IgD-negative memory B cell (primary cell): ENCODE measurements around the gene MCF2L. TPM values are rescaled to one million over a fixed set of nuclear protein-coding genes. Genes with fewer than 3 reads are reported as not detected.

ENCODE experiments used
- H3K27ac Mint-ChIP-seq, 3 donors: one replicate each; pipeline ENCODE4 v1.8.0; 2020 to 2022; ENCODE audit warnings: mild to moderate bottlenecking in 3 of 3, mixed read lengths in 3 of 3, moderate library complexity in 1 of 3
- H3K27me3 Mint-ChIP-seq: one replicate; pipeline ENCODE4 v1.8.0; 2021; ENCODE audit warnings: mixed read lengths
- H3K36me3 Mint-ChIP-seq: one replicate; pipeline ENCODE4 v1.8.0; 2020; ENCODE audit warnings: mild to moderate bottlenecking, mixed read lengths
- H3K4me1 Mint-ChIP-seq, 3 donors: one replicate each; pipeline ENCODE4 v1.8.0; 2020 to 2022; ENCODE audit warnings: mixed read lengths in 3 of 3, mild to moderate bottlenecking in 1 of 3
- H3K4me3 Mint-ChIP-seq, 4 donors: one replicate each; pipeline ENCODE4 v1.8.0; 2020 to 2022; ENCODE audit warnings: mild to moderate bottlenecking in 4 of 4, mixed read lengths in 4 of 4, moderate library complexity in 3 of 4
- H3K9me3 Mint-ChIP-seq, 3 donors: one replicate each; pipeline ENCODE4 v1.8.0; 2020 to 2021; ENCODE audit warnings: mixed read lengths in 3 of 3, mild to moderate bottlenecking in 1 of 3
- polyA plus RNA-seq: library from polyadenylated mRNA; unstranded; fragments of 300-500 nt; fragmentation: Illumina TruSeq; gene quantifications from one replicate; pipeline ENCODE4 v1.2.3, GENCODE V29; 2021

MCF2L gene
- polyA plus RNA-seq, 1 donor from 2014 or later, result 1.7 TPM

DNA sequence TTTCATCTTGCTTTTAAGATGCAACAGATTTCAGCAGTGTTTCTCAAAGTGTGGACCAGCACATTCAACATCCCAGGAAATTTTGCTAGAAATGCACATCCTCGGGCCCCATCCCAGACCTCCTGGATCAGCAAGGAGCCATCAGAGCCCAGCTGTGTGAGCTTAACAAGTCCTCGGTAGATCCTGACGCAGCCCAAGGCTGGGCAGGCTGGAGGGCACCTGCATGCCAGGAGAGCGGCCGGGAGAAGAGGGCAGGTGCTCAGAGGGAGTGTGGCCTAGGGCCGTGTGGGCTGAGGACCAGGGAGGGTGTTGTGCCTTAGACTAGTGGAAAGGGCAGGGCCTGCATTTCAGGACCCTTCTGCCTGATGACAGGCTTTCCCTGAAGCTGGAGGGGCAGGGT, 2.2 kb upstream of the MCF2L start:
- Mint-ChIP-seq H3K27me3 (peaks cover 23% of the 10 kb centered on the region), H3K4me3 (peak overlapping the region in 2 of 4 donors; percentile 64 to 77), H3K4me1 (peaks cover 10 to 16% (median 11%) of the 10 kb centered on the region in 3 donors), H3K36me3 (no peaks in the 10 kb centered on the region), H3K9me3 (peaks cover 0 to 2% (median 0%) of the 10 kb centered on the region in 3 donors), H3K27ac (peak overlapping the region in 1 of 3 donors; percentile 90)

DNA sequence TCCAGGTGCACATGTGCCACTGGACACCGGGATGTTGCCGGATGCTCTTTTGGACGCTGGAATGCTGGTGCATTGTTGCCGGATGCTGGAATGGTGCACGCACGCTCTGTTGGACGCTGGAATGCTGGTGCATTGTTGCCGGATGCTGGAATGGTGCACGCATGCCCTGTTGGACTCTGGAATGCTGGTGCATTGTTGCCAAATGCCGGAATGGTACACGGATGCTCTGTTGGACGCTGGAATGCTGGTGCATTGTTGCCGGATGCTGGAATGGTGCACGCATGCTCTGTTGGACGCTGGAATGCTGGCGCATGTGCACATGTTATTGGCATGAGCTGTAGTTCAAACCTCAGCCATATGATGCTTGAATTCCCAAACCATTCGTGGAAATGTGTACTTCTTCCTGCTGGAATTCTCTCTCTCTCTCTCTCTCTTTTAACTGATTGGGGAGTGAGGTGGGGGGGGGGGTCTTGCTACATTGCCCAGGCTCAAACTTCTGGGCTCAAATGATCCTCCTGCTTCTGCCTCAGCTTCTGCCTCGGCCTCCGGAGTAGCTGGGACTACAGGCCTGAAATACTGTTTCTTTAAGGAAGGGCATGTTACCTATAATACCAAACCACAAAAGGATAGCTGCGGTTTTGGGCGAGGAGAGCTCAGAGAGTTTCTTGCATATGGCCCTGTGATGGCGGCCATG, 1.2 kb upstream of the MCF2L start:
- H3K27ac Mint-ChIP-seq, result no peak overlapping the region
- H3K4me1 Mint-ChIP-seq, result peaks cover 10 to 16% (median 11%) of the 10 kb centered on the region in 3 donors
- peak overlapping the region; percentile 77 to 88 (median 83) for H3K4me3 Mint-ChIP-seq
- peaks cover 0 to 5% (median 0%) of the 10 kb centered on the region in 3 donors for H3K9me3 Mint-ChIP-seq
- no peaks in the 10 kb centered on the region for H3K36me3 Mint-ChIP-seq
- peaks cover 23% of the 10 kb centered on the region for H3K27me3 Mint-ChIP-seq

DNA sequence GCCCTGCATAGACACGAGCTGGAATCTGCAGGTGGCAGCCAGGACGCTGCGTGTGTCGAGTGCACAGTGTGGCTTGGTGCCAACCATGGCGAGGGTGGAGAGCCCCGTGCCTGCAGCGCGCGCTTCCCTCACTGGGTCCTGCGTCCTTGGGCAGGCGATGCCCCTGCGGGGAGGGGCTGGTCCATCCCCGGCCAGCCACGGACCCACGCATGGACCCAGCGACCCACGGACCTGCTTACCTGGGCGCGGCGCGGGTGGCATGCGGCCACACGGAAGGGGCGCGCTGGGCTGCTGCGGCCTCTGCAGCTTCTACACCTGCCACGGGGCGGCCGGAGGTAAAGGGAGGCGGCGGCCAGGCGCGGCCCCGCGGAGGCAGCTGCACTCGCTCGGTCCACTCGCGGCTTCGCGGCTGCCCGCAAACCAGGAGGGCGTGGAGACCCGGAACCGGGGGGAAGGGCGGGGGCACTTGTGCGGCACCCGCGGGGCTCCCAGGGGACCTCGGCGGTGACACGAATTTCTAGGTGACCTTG, 569 bp upstream of the MCF2L start:
- Mint-ChIP-seq H3K4me1 (peaks cover 10 to 16% (median 11%) of the 10 kb centered on the region in 3 donors), H3K4me3 (peak overlapping the region; percentile 77 to 88 (median 83)), H3K27me3 (peaks cover 21% of the 10 kb centered on the region), H3K9me3 (peaks cover 0 to 5% (median 0%) of the 10 kb centered on the region in 3 donors), H3K27ac (no peak overlapping the region), H3K36me3 (no peaks in the 10 kb centered on the region)

DNA sequence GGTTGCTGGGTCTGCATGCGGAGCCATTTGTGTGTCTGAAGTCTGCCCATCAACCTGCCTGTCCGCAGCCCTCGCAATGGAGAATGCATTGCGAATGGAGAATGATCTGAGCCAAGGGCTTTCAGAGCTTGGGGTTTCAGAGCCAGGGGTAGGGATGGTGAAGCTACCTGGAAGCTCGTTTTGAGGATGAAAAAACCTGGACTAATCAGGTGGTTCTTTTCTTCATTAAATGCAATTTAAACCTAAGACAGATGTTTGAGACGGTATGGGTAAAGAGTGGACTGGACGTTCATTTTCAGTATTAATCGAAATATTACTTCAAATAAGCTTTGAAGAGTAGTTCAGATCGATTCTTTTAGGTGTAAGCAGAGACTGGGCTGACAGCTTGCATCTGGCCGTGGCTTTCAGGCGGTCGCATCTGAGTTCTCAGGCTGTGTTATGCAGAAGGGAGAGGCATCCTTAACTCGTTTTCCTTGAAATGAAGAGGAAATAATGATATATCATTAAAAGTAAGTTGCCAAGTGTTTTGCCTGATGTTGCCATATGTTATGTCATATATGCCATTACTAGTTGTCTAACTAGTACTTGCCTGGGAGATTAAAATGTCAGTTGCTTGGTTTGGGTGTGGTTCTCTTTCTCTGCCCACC, 801 bp downstream of the MCF2L start:
- peaks cover 0 to 5% (median 0%) of the 10 kb centered on the region in 3 donors for H3K9me3 Mint-ChIP-seq
- peaks cover 10 to 16% (median 11%) of the 10 kb centered on the region in 3 donors for H3K4me1 Mint-ChIP-seq
- H3K27me3 Mint-ChIP-seq, result peaks cover 21% of the 10 kb centered on the region
- H3K27ac Mint-ChIP-seq, result peak overlapping the region in 2 of 3 donors; percentile 8 to 88
- peak overlapping the region; percentile 86 to 98 (median 88) for H3K4me3 Mint-ChIP-seq
- H3K36me3 Mint-ChIP-seq, result no peaks in the 10 kb centered on the region

DNA sequence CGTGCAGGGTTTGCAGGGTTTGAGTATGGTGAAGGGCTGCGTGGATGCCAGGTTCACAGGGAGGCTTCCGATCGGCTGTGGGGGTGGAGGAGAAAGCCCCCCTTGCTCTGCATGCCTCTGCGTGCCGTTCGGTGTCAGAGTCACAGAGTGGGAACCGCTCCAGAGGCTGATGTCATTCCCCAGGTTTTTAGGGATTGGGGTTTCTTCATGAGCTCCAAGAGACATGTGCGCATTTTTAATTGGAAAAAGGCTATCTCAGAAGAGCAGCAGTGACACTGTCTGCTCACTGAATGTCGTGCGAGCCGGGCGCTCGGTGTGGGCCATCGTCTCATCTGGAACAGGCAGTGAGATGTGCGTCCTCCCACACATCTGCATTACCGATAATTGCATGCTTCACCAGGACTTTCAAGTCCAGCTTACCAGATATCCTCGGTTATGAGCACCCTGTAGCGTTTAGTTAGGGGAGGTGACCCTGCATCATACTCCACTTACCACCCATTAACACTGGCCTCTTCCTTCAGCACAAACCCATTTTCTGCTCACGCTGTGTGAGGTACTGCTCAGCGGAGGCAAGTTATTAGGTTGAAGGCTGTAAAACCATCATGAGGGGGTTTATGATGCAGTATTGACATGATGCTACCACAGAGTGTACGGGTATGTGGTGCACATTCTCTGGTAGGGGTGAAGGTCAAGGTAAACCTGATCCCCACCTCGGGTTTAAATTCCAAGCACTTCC, 1.7 kb downstream of the MCF2L start:
- H3K4me1 Mint-ChIP-seq, result peaks cover 10 to 16% (median 11%) of the 10 kb centered on the region in 3 donors
- H3K36me3 Mint-ChIP-seq, result no peaks in the 10 kb centered on the region
- peak overlapping the region in 2 of 4 donors; percentile 37 to 86 for H3K4me3 Mint-ChIP-seq
- H3K9me3 Mint-ChIP-seq, result peaks cover 0 to 5% (median 0%) of the 10 kb centered on the region in 3 donors
- H3K27ac Mint-ChIP-seq, result no peak overlapping the region
- peaks cover 20% of the 10 kb centered on the region for H3K27me3 Mint-ChIP-seq

DNA sequence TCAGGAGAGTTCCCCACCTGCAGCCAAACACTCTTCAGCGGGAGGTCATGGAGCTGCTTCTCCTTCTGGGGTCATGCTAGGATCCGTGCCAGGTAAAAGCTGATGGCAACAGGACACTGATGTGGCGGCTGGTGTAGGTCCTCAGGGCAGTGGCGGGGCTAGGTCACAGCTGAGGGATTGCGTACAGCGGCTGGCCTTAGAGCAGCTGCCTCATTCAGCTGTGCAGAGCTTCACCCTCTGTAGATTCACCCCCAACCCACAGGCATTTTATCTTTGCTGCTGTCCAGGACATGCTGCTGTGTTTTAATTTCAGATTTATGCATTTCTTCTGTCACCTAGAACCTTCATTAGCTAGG, 2.3 kb downstream of the MCF2L start:
- Mint-ChIP-seq H3K27ac (no peak overlapping the region), H3K9me3 (peaks cover 0 to 5% (median 0%) of the 10 kb centered on the region in 3 donors), H3K27me3 (peaks cover 20% of the 10 kb centered on the region), H3K36me3 (no peaks in the 10 kb centered on the region), H3K4me3 (peak overlapping the region in 1 of 4 donors; percentile 62), H3K4me1 (peaks cover 10 to 14% (median 11%) of the 10 kb centered on the region in 3 donors)

DNA sequence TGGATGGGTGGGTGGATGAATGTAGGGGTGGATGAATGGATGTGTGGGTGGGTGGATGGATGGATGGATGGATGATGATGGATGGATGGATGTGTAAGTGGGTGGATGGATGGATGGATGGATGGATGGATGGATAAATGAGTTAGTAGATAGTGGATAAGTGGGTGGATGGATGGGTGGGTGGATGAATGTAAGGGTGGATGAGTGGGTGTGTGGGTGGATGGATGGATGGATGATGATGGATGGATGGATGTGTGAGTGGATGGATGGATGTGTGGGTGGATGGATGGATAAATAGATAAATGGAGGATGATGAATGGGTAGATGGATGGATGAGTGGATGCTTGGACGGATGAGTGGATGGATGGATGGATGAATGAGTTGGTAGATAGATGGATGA, 3.2 kb downstream of the MCF2L start:
- H3K9me3 Mint-ChIP-seq, result peaks cover 0 to 5% (median 0%) of the 10 kb centered on the region in 3 donors
- H3K4me1 Mint-ChIP-seq, result peaks cover 9 to 11% (median 11%) of the 10 kb centered on the region in 3 donors
- H3K27me3 Mint-ChIP-seq, result peaks cover 22% of the 10 kb centered on the region
- no peak overlapping the region for H3K27ac Mint-ChIP-seq
- no peaks in the 10 kb centered on the region for H3K36me3 Mint-ChIP-seq
- no peak overlapping the region for H3K4me3 Mint-ChIP-seq

DNA sequence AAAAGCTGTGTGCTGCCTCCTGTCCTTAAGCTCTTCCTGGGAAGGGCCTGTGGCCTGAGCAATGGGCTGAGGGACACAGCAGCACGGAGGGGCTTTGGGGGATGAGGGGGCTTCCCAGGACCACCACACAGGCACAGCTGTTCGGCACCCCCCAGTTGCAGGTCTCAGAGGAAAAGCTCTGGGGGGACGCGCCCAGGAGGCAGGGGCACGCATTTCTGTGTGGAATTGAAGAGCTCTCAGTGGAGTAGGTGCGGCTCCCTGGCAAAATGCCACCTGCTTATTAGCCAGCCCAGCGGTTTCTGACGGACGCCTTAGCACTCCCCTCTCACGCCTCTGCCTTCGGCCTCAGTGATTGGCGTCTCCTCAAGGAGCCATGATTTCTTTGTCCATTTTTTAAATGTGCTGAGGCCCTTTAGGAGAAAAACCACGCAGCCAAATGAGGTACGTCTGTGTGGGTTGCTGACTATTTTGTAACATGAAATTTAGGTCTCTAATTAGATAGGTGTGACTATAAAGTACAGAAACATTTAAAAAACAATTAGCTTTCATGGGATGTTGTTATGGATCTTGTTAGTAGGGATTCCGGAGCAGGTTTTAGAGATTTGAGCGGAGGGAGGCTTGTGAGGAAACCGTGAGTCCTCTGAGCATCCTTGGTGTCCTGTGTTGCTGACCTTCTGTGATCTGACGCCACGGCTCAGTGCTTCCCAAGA, 4.0 kb downstream of the MCF2L start:
- Mint-ChIP-seq H3K4me1 (peaks cover 8 to 11% (median 9%) of the 10 kb centered on the region in 3 donors), H3K36me3 (no peaks in the 10 kb centered on the region), H3K27ac (no peak overlapping the region), H3K27me3 (peaks cover 19% of the 10 kb centered on the region), H3K4me3 (no peak overlapping the region), H3K9me3 (peaks cover 0 to 5% (median 0%) of the 10 kb centered on the region in 3 donors)

DNA sequence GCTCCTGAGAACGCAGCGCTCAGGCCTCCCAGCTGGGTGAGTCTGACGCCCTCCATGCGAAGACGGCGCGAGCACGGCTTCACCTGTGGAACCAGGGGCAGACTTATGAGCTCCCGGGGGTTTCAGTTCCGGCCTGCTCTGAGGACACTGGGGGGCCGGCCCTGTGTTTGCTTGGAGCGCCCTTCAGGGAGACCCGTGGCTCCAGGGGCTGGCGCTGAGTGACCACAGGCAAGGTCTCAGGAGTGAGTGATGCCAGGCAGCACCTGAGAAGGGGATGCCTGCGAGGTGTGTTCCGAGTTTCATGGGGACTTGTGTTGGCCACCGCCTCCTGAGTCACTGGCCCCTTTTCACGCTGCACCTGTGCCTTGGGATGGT, 4.5 kb downstream of the MCF2L start:
- Mint-ChIP-seq H3K4me3 (no peak overlapping the region), H3K27ac (no peak overlapping the region), H3K36me3 (no peaks in the 10 kb centered on the region), H3K4me1 (peaks cover 8 to 11% (median 9%) of the 10 kb centered on the region in 3 donors), H3K9me3 (peaks cover 0 to 5% (median 0%) of the 10 kb centered on the region in 3 donors), H3K27me3 (peaks cover 18% of the 10 kb centered on the region)

DNA sequence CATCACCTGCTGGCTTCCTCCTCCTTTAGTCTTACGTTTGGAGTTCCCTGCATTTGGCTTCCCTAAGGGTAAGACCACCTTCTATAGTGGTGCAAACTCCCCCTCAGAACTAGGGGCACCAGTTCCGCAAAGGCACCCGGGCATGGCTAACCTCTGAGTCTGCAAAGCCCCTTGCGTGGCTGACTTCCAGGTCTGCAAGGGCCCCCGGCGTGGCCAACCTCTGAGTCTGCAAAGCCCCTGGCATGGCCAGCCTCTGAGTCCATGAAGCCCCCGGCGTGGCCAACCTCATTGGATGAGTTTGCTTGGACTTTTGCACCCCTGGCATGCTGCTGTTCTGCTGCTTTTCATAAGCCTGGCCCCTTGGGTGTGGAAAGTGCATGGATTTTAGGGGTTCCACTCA, 5.1 kb downstream of the MCF2L start:
- Mint-ChIP-seq H3K4me3 (no peak overlapping the region), H3K27ac (no peak overlapping the region), H3K27me3 (peaks cover 21% of the 10 kb centered on the region)

DNA sequence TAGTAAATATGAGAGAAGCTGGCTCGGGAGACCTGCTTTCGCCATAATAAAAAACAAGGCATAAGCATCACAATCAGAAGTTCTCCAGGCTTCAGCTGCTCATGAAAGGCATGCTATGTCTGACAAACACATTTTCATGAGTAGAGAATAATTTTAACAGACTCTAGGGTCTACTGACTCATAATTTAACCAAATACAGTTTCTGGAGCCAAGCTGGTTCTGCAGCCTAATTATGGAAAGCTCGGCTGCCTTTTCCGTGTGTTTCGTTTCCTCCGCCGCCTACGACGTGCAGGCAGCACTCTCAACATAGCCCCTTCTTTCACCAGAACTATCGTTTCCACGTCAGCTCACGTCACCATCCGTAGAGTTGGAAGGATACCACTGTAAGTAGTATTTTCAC, 5.7 kb downstream of the MCF2L start:
- Mint-ChIP-seq H3K9me3 (peaks cover 0 to 3% (median 0%) of the 10 kb centered on the region in 3 donors), H3K4me3 (no peak overlapping the region), H3K27ac (peak overlapping the region in 1 of 3 donors; percentile 31), H3K36me3 (no peaks in the 10 kb centered on the region), H3K4me1 (peaks cover 3 to 5% (median 4%) of the 10 kb centered on the region in 3 donors), H3K27me3 (peaks cover 16% of the 10 kb centered on the region)

More for the DNA sequence above, 5.1 kb downstream of the MCF2L start:
- Mint-ChIP-seq H3K36me3 (no peaks in the 10 kb centered on the region), H3K9me3 (peaks cover 0 to 5% (median 0%) of the 10 kb centered on the region in 3 donors), H3K4me1 (peaks cover 8 to 10% (median 9%) of the 10 kb centered on the region in 3 donors)

DNA sequence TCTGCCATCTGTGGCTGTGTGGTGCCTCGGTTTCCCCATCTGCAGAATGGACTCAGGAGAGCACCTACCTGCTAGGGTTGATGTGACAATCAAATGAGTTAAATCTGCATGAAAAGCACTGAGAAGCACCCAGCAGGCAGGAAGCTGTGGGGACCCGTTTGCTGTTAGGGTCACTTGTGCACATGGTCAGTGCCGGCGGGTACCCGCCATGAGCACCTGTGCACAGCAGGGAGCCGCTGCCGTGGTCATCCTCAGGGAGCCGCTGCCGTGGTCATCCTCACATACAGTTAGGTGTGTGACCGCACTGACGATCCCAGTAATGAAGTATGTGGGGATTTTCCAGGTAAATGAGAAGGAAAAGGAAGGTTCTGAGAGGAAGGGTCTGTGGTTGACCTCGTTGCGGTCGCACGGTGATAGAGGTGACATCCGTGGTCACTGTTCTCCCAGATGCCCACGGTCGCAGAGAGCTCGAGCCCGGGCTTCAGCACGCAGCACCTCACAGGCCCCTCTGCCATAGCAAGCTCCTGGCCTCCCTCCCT, 6.5 kb downstream of the MCF2L start:
- H3K27me3 Mint-ChIP-seq, result peaks cover 12% of the 10 kb centered on the region
- no peaks in the 10 kb centered on the region for H3K4me1 Mint-ChIP-seq
- H3K9me3 Mint-ChIP-seq, result peaks cover 0 to 3% (median 0%) of the 10 kb centered on the region in 3 donors
- no peaks in the 10 kb centered on the region for H3K36me3 Mint-ChIP-seq
- H3K27ac Mint-ChIP-seq, result no peak overlapping the region
- H3K4me3 Mint-ChIP-seq, result peak overlapping the region in 1 of 4 donors; percentile 1

DNA sequence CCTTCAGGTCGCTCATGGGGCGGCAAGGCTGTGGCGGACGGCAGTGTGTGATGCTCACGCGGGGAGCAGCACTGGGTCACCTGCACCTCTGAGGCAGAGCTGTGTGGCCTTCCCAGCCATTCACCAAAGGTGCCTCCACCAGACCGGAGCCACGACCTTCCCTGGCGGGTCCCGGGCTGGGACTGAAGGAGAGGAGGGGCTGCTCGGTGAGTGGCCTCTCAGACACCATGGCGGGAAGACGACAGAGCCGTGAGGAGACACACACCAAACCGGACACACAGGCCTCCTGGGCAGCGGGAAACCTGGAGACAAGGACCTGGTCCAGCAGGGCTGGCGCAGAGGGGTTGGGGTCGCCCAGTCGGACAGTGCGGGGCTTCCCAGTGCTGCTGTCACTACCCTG, 7.5 kb downstream of the MCF2L start:
- Mint-ChIP-seq H3K4me3 (no peak overlapping the region), H3K4me1 (no peaks in the 10 kb centered on the region), H3K27ac (no peak overlapping the region), H3K9me3 (peaks cover 0 to 3% (median 0%) of the 10 kb centered on the region in 3 donors), H3K27me3 (peaks cover 9% of the 10 kb centered on the region), H3K36me3 (no peaks in the 10 kb centered on the region)

DNA sequence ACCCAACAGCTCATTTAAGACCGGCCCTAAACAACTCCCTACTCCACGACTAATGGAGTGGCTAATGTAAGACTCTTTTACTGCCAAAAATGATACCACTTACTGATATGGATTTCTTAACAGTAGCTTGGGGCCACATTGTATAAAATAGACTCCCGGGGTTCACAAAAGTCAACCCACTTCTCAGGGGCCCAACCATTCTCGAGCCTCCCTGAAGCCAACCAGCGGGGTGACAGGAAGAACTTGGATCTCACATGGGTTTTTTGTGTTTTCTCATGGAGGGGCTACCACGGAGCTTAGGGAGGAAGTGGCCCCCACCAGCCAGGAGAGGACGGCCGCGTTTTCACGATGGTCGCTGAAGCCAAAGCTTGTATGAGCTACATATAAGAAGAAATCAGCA, 8.1 kb downstream of the MCF2L start:
- Mint-ChIP-seq H3K27ac (no peak overlapping the region), H3K36me3 (no peaks in the 10 kb centered on the region), H3K27me3 (peaks cover 9% of the 10 kb centered on the region), H3K4me1 (no peaks in the 10 kb centered on the region), H3K4me3 (no peak overlapping the region), H3K9me3 (peaks cover 0 to 3% (median 0%) of the 10 kb centered on the region in 3 donors)
